Fibroblast of skin of scalp (primary cell): ENCODE measurements around the gene SLC2A11.
"Not testable (repeated sequence)": the region's sequence is repeated elsewhere in the genome, so short reads cannot be mapped to it uniquely, and the experiment has no call there.

Source experiments
- DNase-seq: peaks from one replicate; pipeline ENCODE4 v3.0.0-alpha.2; 2013

Gene SLC2A11

GRCh38 chr22:23892130-23892529 is 34.5 kb downstream of the SLC2A11 start:
- no peak for DNase-seq

DNA sequence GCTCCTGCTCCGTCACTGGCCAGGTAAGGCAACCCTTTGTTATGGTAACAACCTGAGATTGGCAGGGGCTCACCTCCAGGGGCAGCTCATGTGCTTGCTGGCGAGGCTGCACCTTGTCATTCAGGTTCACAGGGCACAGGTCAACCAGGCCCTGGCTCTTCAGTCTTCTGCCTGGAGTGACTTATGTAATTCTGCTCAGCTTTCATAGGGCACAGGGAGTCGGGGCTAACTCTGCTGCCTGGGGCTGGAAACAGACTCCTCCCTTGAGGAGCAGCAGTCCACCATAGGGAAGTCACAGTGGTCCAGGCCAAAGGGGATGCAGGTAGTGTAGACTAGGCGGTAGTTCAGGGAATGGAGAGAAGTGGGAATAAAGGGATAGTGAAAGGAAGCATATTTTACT is 35.0 kb downstream of the SLC2A11 start:
- DNase-seq, result no peak

- no peak for DNase-seq
Observed at GRCh38 chr22:23893121-23893944, 35.7 kb downstream of the SLC2A11 start.

DNA sequence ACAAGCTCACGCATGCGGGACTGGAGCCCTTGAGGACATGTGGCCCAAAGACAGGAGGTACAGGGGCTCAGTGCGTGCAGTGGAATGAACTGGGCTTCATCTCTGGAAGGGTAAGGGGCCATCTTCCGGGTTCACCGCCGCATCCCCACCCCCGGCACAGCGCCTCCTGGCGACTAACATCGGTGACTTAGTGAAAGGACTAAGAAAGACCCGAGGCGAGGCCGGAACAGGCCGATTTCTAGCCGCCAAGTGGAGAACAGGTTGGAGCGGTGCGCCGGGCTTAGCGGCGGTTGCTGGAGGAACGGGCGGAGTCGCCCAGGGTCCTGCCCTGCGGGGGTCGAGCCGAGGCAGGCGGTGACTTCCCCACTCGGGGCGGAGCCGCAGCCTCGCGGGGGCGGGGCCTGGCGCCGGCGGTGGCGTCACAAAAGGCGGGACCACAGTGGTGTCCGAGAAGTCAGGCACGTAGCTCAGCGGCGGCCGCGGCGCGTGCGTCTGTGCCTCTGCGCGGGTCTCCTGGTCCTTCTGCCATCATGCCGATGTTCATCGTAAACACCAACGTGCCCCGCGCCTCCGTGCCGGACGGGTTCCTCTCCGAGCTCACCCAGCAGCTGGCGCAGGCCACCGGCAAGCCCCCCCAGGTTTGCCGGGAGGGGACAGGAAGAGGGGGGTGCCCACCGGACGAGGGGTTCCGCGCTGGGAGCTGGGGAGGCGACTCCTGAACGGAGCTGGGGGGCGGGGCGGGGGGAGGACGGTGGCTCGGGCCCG is 36.5 kb downstream of the SLC2A11 start, which contains the start of gene MIF:
Gene MIF, plus strand, starts transcription at position 439 of the 765 bp plus-strand sequence. Its CDS starts 92 bp downstream, at position 531.
- DNase-seq, result peak; percentile 95

DNA sequence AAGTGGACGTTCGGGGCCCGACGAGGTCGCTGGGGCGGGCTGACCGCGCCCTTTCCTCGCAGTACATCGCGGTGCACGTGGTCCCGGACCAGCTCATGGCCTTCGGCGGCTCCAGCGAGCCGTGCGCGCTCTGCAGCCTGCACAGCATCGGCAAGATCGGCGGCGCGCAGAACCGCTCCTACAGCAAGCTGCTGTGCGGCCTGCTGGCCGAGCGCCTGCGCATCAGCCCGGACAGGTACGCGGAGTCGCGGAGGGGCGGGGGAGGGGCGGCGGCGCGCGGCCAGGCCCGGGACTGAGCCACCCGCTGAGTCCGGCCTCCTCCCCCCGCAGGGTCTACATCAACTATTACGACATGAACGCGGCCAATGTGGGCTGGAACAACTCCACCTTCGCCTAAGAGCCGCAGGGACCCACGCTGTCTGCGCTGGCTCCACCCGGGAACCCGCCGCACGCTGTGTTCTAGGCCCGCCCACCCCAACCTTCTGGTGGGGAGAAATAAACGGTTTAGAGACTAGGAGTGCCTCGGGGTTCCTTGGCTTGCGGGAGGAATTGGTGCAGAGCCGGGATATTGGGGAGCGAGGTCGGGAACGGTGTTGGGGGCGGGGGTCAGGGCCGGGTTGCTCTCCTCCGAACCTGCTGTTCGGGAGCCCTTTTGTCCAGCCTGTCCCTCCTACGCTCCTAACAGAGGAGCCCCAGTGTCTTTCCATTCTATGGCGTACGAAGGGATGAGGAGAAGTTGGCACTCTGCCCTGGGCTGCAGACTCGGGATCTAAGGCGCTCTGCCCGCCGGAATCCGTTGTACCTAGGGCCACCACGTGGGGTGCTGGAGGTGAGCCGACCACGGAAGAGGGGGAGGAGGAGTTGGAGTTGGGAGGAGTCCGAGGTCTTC is 37.3 kb downstream of the SLC2A11 start:
- peak; percentile 73 for DNase-seq

GRCh38 chr22:23895599-23896144 is 38.0 kb downstream of the SLC2A11 start:
- DNase-seq, result no peak

GRCh38 chr22:23896166-23896522 is 38.5 kb downstream of the SLC2A11 start:
- no peak for DNase-seq

GRCh38 chr22:23896523-23897186 is 39.0 kb downstream of the SLC2A11 start:
- DNase-seq, result no peak

DNA sequence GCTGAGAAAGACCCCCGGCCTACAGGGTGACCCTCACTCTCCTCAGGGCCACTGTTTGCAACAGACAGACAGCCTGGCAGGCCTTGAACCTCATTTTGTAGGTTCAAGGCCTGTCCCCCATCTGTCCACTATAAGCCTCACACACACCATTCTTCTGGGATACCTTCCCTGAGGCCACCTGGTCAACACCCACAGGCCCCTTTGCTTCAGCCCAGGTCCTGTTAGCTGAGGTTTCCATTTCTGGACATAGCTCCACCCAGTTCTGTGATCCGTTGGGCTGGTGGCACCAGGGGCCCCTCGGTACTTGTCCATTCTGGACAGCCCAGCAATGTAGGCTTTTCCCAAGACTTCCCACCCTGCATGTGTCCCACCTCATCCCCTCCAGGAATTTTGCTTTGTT is 39.6 kb downstream of the SLC2A11 start:
- no peak for DNase-seq

- peak; percentile 6 for DNase-seq
Observed at GRCh38 chr22:23898006-23898974, 40.6 kb downstream of the SLC2A11 start.

- no peak for DNase-seq
Observed at GRCh38 chr22:23899042-23899745, 41.5 kb downstream of the SLC2A11 start.

DNA sequence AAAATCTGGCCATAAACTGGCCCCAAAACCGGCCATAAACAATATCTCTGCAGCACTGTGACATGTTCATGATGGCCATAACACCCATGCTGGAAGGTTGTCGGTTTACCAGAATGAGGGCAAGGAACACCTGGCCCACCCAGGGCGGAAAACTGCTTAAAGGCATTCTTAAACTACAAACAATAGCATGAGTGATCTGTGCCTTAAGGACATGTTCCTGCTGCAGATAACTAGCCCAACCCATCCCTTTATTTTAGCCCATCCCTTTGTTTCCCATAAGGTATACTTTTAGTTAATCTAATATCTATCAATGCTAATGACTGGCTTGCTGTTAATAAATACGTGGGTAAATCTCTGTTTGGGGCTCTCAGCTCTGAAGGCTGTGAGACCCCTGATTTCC is 42.6 kb downstream of the SLC2A11 start:
- not testable (repeated sequence) for DNase-seq

DNA sequence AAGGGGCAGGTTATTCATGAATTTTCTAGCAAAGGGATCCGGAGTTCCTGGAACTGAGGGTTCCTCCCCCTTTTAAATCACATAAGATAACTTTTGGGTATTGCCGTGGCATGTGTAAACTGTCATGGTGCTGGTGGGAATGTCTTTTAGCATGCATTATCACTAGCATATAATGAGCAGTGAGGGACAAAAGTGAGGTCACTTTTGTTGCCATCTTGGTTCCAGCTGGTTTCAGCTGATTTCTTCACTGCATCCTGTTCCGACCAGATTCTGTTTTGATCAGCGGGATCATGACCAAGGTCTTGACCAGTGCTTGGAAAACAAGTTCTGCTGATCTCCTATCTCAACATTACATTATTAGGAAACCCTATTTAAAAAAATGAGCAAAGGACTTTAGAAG is 43.9 kb downstream of the SLC2A11 start:
- DNase-seq, result no peak

- DNase-seq, result no peak
Observed at GRCh38 chr22:23903328-23903971, 45.8 kb downstream of the SLC2A11 start.

- DNase-seq, result no peak
Observed at GRCh38 chr22:23904573-23905254, 47.0 kb downstream of the SLC2A11 start.

GRCh38 chr22:23906641-23907040 is 49.0 kb downstream of the SLC2A11 start:
- no peak for DNase-seq

DNA sequence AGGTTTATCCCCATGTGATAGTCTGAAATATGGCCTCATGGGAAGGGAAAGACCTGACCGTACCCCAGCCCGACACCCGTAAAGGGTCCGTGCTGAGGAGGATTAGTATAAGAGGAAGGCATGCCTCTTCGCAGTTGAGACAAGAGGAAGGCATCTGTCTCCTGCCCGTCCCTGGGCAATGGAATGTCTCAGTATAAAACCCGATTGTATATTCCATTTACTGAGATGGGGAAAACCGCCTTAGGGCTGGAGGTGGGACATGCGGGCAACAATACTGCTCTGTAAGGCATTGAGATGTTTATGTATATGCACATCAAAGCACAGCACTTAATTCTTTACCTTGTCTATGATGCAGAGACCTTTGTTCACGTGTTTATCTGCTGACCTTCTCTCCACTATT is 49.7 kb downstream of the SLC2A11 start:
- not testable (repeated sequence) for DNase-seq

DNA sequence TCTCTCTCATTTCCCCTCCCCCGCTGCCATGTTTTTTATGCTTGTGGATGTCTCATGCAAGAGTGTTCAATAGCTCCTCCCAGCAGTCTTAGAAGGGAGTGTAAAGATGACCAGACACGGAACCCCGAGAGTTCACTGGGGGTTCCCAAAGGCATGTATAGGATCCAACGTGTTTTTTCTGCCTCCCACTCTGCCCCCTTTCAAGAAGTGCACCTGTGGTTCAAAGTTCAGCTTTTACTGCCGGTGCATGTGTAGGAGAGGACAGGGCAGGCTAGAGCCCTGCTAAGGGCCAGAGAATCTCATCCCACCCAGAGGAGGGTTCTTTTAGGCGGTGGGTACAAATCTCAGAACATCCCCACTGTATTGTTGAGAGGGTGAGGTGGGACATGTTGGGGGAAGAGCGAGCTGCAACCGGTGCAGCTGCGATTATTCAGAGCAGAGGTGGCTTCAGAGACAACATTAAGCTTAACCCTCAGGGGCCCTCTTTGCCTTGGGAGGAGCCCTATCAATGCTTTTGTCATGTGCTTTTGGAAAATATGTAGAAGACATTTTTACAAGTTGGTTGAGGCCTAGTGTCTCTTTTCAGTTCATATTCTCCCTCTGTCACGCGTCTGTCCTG is 51.0 kb downstream of the SLC2A11 start:
- DNase-seq, result no peak
